Thyroid gland (tissue), 4 donors: ENCODE results near the gene CD58.

ENCODE experiments used
- POLR2A ChIP-seq, 2 donors: fragments of 450-650 bp; IDR thresholded peaks; one replicate each; pipeline ENCODE4 v1.6.1; 2017; ENCODE audit warnings: antibody characterized with exemption in 2 of 2, mild to moderate bottlenecking in 2 of 2, moderate library complexity in 1 of 2
- TF ChIP-seq, protein P1 (sequence below), 6 experiments: fragments of 200-600 bp in 3 of 6; fragments of 450-650 bp in 3 of 6; sonication (generic) in 3 of 6; IDR thresholded peaks; one replicate each; pipeline ENCODE4 v1.5.1; 2016 to 2019; ENCODE audit warnings: antibody characterized with exemption in 6 of 6, mild to moderate bottlenecking in 2 of 6, inconsistent platforms in 1 of 6, moderate library complexity in 1 of 6

DNA sequence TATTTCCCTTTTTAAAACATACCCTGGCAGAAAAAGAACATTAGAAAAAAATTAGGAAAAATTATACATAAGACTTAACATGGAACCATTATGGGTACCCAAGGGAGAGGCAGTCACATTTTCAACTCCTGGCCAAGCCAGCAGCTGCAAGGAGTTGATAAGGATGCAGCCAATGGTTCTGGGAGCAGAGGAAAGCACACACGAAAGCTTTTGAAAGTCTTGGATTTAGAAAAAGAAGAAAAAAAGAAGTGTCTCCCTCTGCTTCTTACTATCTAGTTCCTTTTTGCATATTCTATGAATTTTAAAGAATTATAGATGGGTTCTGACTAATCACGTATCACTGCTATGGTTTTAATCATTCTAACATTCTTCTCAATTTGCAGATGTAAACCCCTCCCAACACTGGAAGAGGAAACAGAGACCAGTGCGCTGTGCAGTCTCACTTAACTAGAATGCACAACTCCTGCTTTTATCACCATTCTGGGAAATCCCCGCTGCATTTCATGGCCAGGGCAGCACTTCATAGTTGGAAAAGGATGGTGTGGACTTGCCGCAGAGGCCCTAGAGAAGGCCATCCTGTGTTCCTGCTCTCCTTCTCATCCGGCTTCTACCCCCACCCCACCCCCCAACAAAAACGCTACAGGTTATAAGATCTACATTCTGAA is 2.7 kb upstream of the CD58 start:
- TF ChIP-seq POLR2A (IDR thresholded peaks at IDR 0.05): no peak
- TF ChIP-seq, protein P1, sequence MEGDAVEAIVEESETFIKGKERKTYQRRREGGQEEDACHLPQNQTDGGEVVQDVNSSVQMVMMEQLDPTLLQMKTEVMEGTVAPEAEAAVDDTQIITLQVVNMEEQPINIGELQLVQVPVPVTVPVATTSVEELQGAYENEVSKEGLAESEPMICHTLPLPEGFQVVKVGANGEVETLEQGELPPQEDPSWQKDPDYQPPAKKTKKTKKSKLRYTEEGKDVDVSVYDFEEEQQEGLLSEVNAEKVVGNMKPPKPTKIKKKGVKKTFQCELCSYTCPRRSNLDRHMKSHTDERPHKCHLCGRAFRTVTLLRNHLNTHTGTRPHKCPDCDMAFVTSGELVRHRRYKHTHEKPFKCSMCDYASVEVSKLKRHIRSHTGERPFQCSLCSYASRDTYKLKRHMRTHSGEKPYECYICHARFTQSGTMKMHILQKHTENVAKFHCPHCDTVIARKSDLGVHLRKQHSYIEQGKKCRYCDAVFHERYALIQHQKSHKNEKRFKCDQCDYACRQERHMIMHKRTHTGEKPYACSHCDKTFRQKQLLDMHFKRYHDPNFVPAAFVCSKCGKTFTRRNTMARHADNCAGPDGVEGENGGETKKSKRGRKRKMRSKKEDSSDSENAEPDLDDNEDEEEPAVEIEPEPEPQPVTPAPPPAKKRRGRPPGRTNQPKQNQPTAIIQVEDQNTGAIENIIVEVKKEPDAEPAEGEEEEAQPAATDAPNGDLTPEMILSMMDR (IDR thresholded peaks at IDR 0.05): no peak
